H1 (cell line): ENCODE data around the gene MYO1D. TPM values are rescaled to one million over a fixed set of nuclear protein-coding genes. Genes with fewer than 3 reads are reported as not detected.

Experiments used
- CTCF ChIA-PET: fragments of 300-600 bp; sonication (Branson Sonifier 250); formaldehyde crosslinking; loops from one replicate; lab custom pipeline; 2021; ENCODE audit not compliant: partially characterized antibody; lab: Charles Lee
- POLR2A ChIA-PET: fragments of 300-600 bp; sonication (Branson Sonifier 250); formaldehyde crosslinking; loops from one replicate; lab custom pipeline; 2021; ENCODE audit warnings: inconsistent platforms; ENCODE audit not compliant: partially characterized antibody; lab: Charles Lee
- DNase-seq, 2 experiments: peaks; one replicate each; pipeline versions ENCODE4 v3.0.0 to v3.0.0-alpha.2; 2010 to 2022; ENCODE audit warnings: low spot score in 2 of 2, low read depth in 1 of 2, mixed read lengths in 1 of 2
- FAIRE-seq: peaks from 2 replicates; lab custom pipeline; 2011; peaks lifted over from hg19 to GRCh38; lab: Jason Lieb, UNC
- H2AFZ ChIP-seq: 2 replicates; pipeline ENCODE4 v1.8.1; 2012; ENCODE audit warnings: low read length, inconsistent platforms
- H2AK5ac ChIP-seq: 2 replicates; pipeline ENCODE4 v1.6.1; 2013; ENCODE audit warnings: low read depth, low read length
- H2BK120ac ChIP-seq: replicated peaks from 2 replicates; pipeline ENCODE3; 2013; ENCODE audit warnings: low read depth, low read length, inconsistent platforms
- H2BK12ac ChIP-seq: 2 replicates; pipeline ENCODE4 v1.6.1; 2013; ENCODE audit warnings: low read depth, low read length
- H2BK15ac ChIP-seq: 2 replicates; pipeline ENCODE4 v1.6.1; 2013; ENCODE audit warnings: low read length
- H2BK20ac ChIP-seq: 2 replicates; pipeline ENCODE4 v1.6.1; 2013; ENCODE audit warnings: low read length
- H2BK5ac ChIP-seq: 2 replicates; pipeline ENCODE4 v1.6.1; 2013; ENCODE audit warnings: low read depth, low read length
- H3K14ac ChIP-seq: 2 replicates; pipeline ENCODE4 v1.6.1; 2013; ENCODE audit warnings: inconsistent platforms; ENCODE audit not compliant: insufficient read length
- H3K18ac ChIP-seq: 2 replicates; pipeline ENCODE4 v1.6.1; 2013; ENCODE audit warnings: low read length; ENCODE audit errors: extremely low read depth
- H3K23ac ChIP-seq: 2 replicates; pipeline ENCODE4 v1.6.1; 2013; ENCODE audit warnings: inconsistent platforms; ENCODE audit not compliant: insufficient read length
- H3K23me2 ChIP-seq: 2 replicates; pipeline ENCODE4 v1.6.1; 2013; ENCODE audit warnings: low read depth, low read length
- H3K27ac ChIP-seq: 2 replicates; pipeline ENCODE4 v1.6.1; 2011; ENCODE audit warnings: low read depth, low read length, inconsistent platforms
- H3K27me3 ChIP-seq, 4 experiments: replicated peaks in 1 of 4; 1 replicate in 1 of 4; 2 replicates in 3 of 4; pipeline versions ENCODE4 v1.6.1 to v1.8.1; 2011 to 2013; ENCODE audit warnings: low read length in 3 of 4, mild to moderate bottlenecking in 3 of 4, inconsistent platforms in 2 of 4, mixed read lengths in 2 of 4, moderate library complexity in 1 of 4; ENCODE audit not compliant: control insufficient read depth in 3 of 4, insufficient read depth in 3 of 4; ENCODE audit errors: extremely low read depth in 1 of 4
- H3K36me3 ChIP-seq, 4 experiments: 2 replicates each; pipeline versions ENCODE4 v1.6.1 to v1.8.1; 2011 to 2013; ENCODE audit warnings: mild to moderate bottlenecking in 4 of 4, low read length in 3 of 4, moderate library complexity in 2 of 4, control low read depth in 1 of 4, inconsistent platforms in 1 of 4; ENCODE audit not compliant: insufficient read depth in 4 of 4, control insufficient read depth in 2 of 4
- H3K4ac ChIP-seq: replicated peaks from 2 replicates; pipeline ENCODE3; 2013; ENCODE audit warnings: low read length, low read depth, mixed read lengths, inconsistent platforms; ENCODE audit not compliant: insufficient read length
- H3K4me1 ChIP-seq, 4 experiments: replicated peaks in 1 of 4; 1 replicate in 1 of 4; 2 replicates in 3 of 4; pipeline versions ENCODE4 v1.6.1 to v1.8.1; 2011 to 2013; ENCODE audit warnings: low read length in 3 of 4, inconsistent platforms in 2 of 4, mixed read lengths in 1 of 4; ENCODE audit not compliant: insufficient read depth in 4 of 4, control insufficient read depth in 3 of 4
- H3K4me2 ChIP-seq, 2 experiments: 2 replicates each; pipeline versions ENCODE4 v1.6.1 to v1.8.1; 2011 to 2013; ENCODE audit warnings: low read depth in 2 of 2, low read length in 2 of 2, control low read depth in 1 of 2, inconsistent platforms in 1 of 2, mild to moderate bottlenecking in 1 of 2; ENCODE audit not compliant: insufficient read depth in 1 of 2
- H3K4me3 ChIP-seq, 4 experiments: fragments of 200-600, 300-600 bp in 1 of 4; sonication (generic), shearing (Covaris generic), sonication (Bioruptor Twin) in 1 of 4; 2 replicates each; pipeline versions ENCODE4 v1.5.1 to v1.8.1; 2011 to 2016; ENCODE audit warnings: low read length in 4 of 4, low read depth in 3 of 4, control low read depth in 2 of 4, inconsistent platforms in 2 of 4, mild to moderate bottlenecking in 2 of 4, mixed read lengths in 1 of 4, moderate library complexity in 1 of 4; ENCODE audit not compliant: insufficient read depth in 2 of 4; ENCODE audit errors: extremely low read depth in 1 of 4
- H3K56ac ChIP-seq: replicated peaks from 2 replicates; pipeline ENCODE3; 2013; ENCODE audit warnings: low read depth, mild to moderate bottlenecking, mixed read lengths, low read length, inconsistent platforms; ENCODE audit not compliant: insufficient read length
- H3K79me1 ChIP-seq: 2 replicates; pipeline ENCODE4 v1.6.1; 2013; ENCODE audit warnings: low read depth, low read length, control low read depth
- H3K79me2 ChIP-seq, 2 experiments: 2 replicates each; pipeline versions ENCODE4 v1.6.1 to v1.8.1; 2012 to 2013; ENCODE audit warnings: low read length in 2 of 2, mild to moderate bottlenecking in 2 of 2, inconsistent platforms in 1 of 2; ENCODE audit not compliant: insufficient read depth in 2 of 2, control insufficient read depth in 1 of 2
- H3K9ac ChIP-seq, 4 experiments: replicated peaks in 1 of 4; 1 replicate in 1 of 4; 2 replicates in 3 of 4; pipeline versions ENCODE4 v1.6.1 to v1.8.1; 2011 to 2013; ENCODE audit warnings: low read depth in 3 of 4, low read length in 3 of 4, control low read depth in 2 of 4, mild to moderate bottlenecking in 2 of 4, moderate library complexity in 2 of 4, inconsistent platforms in 1 of 4; ENCODE audit errors: extremely low read depth in 1 of 4
- H3K9me3 ChIP-seq, 2 experiments: 2 replicates each; pipeline versions ENCODE4 v1.6.1 to v1.8.1; 2012 to 2013; ENCODE audit warnings: mild to moderate bottlenecking in 2 of 2, moderate library complexity in 2 of 2, control low read depth in 1 of 2, inconsistent platforms in 1 of 2, low read depth in 1 of 2, low read length in 1 of 2, mixed read lengths in 1 of 2; ENCODE audit not compliant: insufficient read depth in 2 of 2
- H4K20me1 ChIP-seq, 2 experiments: replicated peaks in 1 of 2; 2 replicates each; pipeline versions ENCODE3 to v1.8.1; 2011 to 2013; ENCODE audit warnings: inconsistent platforms in 2 of 2, low read length in 2 of 2, mild to moderate bottlenecking in 1 of 2; ENCODE audit not compliant: insufficient read depth in 2 of 2, control insufficient read depth in 1 of 2
- H4K5ac ChIP-seq: 2 replicates; pipeline ENCODE4 v1.6.1; 2013; ENCODE audit warnings: low read length, low read depth, mixed read lengths, inconsistent platforms; ENCODE audit not compliant: insufficient read length
- H4K8ac ChIP-seq: 2 replicates; pipeline ENCODE4 v1.8.0; 2013; ENCODE audit warnings: mild to moderate bottlenecking, moderate library complexity, low read length, inconsistent platforms; ENCODE audit not compliant: insufficient read depth; ENCODE audit errors: extremely low read depth
- H4K91ac ChIP-seq: replicated peaks from 2 replicates; pipeline ENCODE3; 2013; ENCODE audit warnings: low read length, mixed read lengths, inconsistent platforms; ENCODE audit not compliant: insufficient read length
- ASH2L ChIP-seq: fragments of 200-600, 300-600 bp; sonication (generic); IDR thresholded peaks from one replicate; pipeline ENCODE4 v1.7.1; 2017; ENCODE audit warnings: low read length
- ATF2 ChIP-seq: IDR thresholded peaks from 2 replicates; pipeline ENCODE4 v1.6.1; 2012; ENCODE audit warnings: low read length, inconsistent platforms
- BACH1 ChIP-seq: IDR thresholded peaks from 2 replicates; pipeline ENCODE4 v1.6.1; 2012; ENCODE audit warnings: low read length, improper control_type of control experiment
- BCL11A ChIP-seq, 2 experiments: IDR thresholded peaks; one replicate each; pipeline ENCODE4 v1.6.1; 2011; ENCODE audit warnings: low read depth in 2 of 2, low read length in 2 of 2, mild to moderate bottlenecking in 2 of 2
- CHD1 ChIP-seq: IDR thresholded peaks from 2 replicates; pipeline ENCODE4 v1.6.1; 2012; ENCODE audit warnings: low read depth, low read length, improper control_type of control experiment
- GTF2F1 ChIP-seq: IDR thresholded peaks from 2 replicates; pipeline ENCODE4 v1.6.1; 2012; ENCODE audit warnings: low read depth, low read length, improper control_type of control experiment, borderline replicate concordance
- KDM1A ChIP-seq: fragments of 200-600, 300-600 bp; sonication (generic); IDR thresholded peaks from 2 replicates; pipeline ENCODE4 v1.7.1; 2016; ENCODE audit warnings: mild to moderate bottlenecking, low read length, borderline replicate concordance
- MAX ChIP-seq: IDR thresholded peaks from 2 replicates; pipeline ENCODE4 v1.6.1; 2012; ENCODE audit warnings: inconsistent platforms
- PHF8 ChIP-seq: fragments of 200-600 bp; sonication (generic); conservative IDR thresholded peaks from 2 replicates; pipeline ENCODE4 v1.7.1; 2012; ENCODE audit warnings: low read depth, mild to moderate bottlenecking, inconsistent platforms, low read length, moderate library complexity
- RFX5 ChIP-seq: IDR thresholded peaks from 2 replicates; pipeline ENCODE4 v1.6.1; 2011; ENCODE audit warnings: low read depth, low read length, improper control_type of control experiment, borderline replicate concordance
- TBP ChIP-seq: IDR thresholded peaks from 2 replicates; pipeline ENCODE4 v1.6.1; 2011; ENCODE audit warnings: low read depth, low read length, improper control_type of control experiment
- TEAD4 ChIP-seq: IDR thresholded peaks from 2 replicates; pipeline ENCODE4 v1.6.1; 2012; ENCODE audit warnings: low read depth, low read length, inconsistent platforms, mixed read lengths
- WGBS, 2 experiments: shearing (Covaris generic) in 1 of 2; methylation state at CpG; one replicate each; pipeline versions ENCODE4 v1.1.6 to v1.1.7; 2013 to 2015; ENCODE audit warnings: low lambda C conversion rate in 2 of 2, mixed read lengths in 2 of 2, inconsistent platforms in 1 of 2, low coverage in 1 of 2, missing lambda C conversion rate in 1 of 2; ENCODE audit not compliant: insufficient replicate concordance in 2 of 2, insufficient coverage in 1 of 2, insufficient read length in 1 of 2; ENCODE audit errors: extremely low coverage in 1 of 2, missing lambda C conversion rate in 1 of 2; 5-methylcytosine and 5-hydroxymethylcytosine counted together
- polyA plus RNA-seq, 7 experiments: library from polyadenylated mRNA; depleted of rRNA in 3 of 7; stranded (reverse) in 5 of 7; unstranded in 2 of 7; fragments of >200 nt in 5 of 7; fragments of 200-250 nt in 2 of 7; gene quantifications; 1 replicate in 5 of 7; 2 replicates in 1 of 7; 4 replicates in 1 of 7; pipeline versions ENCODE4 v1.2.1 to v1.2.3, GENCODE V29; 2011 to 2013; ENCODE audit warnings: missing spikeins in 2 of 7, mixed read lengths in 2 of 7
- total RNA-seq: library from RNA; stranded (reverse); fragmentation: NEBNext Ultra II Directional; extraction: Animal tissue kit (Norgen Biotek cat#: 25700); gene quantifications from 2 replicates; pipeline ENCODE4 v1.2.1, GENCODE V29; 2021

Gene MYO1D
- total and polyA plus RNA-seq, 2 of the 8 experiments (the other 6 are each of a cell fraction or from before 2014, with no cell fraction given), result 6.5 to 25.4 TPM

- H2BK20ac ChIP-seq, result no peak overlapping the region
- no peak overlapping the region for H3K23ac ChIP-seq
- H4K91ac ChIP-seq, result no peak overlapping the region
- H3K23me2 ChIP-seq, result peaks cover 2% of the 10 kb centered on the region; the same call in 1 of the 2 replicates
- no peak overlapping the region for H4K5ac ChIP-seq
- H3K27me3 ChIP-seq, result no peaks in the 10 kb centered on the region
- ChIA-PET POLR2A (no interaction called here), CTCF (interaction anchor here (0.6 to 5.4 kb wide), 10 partner anchors 17 to 348 kb away, joined by 3 to 47 read pairs (median 5); partner anchors contain the start of gene MYO1D)
- H2AK5ac ChIP-seq, result no peak overlapping the region
- H2BK12ac ChIP-seq, result no peak overlapping the region
- no peak overlapping the region for H4K8ac ChIP-seq
- H3K9me3 ChIP-seq, result no peaks in the 10 kb centered on the region
- H3K56ac ChIP-seq, result no peak overlapping the region
- no peaks in the 10 kb centered on the region for H3K36me3 ChIP-seq
- no peaks in the 10 kb centered on the region for H3K79me1 ChIP-seq
- no peak overlapping the region for H2BK5ac ChIP-seq
- peak overlapping the region; percentile 96 for H2AFZ ChIP-seq
- H3K4me1 ChIP-seq, result peaks cover 0 to 4% (median 3%) of the 10 kb centered on the region in 4 experiments; a peak in 3 of 7 replicates
- no peak for FAIRE-seq
- H3K14ac ChIP-seq, result no peak overlapping the region
- 71% methylated on average over 10 of the region's 10 CpGs; no CpG with 5 or more reads in 1 of the 2 experiments for WGBS, 2 experiments
- no peaks in the 10 kb centered on the region for H3K79me2 ChIP-seq
- H2BK120ac ChIP-seq, result no peak overlapping the region
- no peak overlapping the region for H2BK15ac ChIP-seq
- no peak overlapping the region for H3K4ac ChIP-seq
- no peak overlapping the region for H3K4me3 ChIP-seq
- H3K4me2 ChIP-seq, result no peak overlapping the region
- no peak for DNase-seq
- H3K9ac ChIP-seq, result no peak overlapping the region
- no peaks in the 10 kb centered on the region for H4K20me1 ChIP-seq
- H3K18ac ChIP-seq, result no peak overlapping the region
- no peak overlapping the region for H3K27ac ChIP-seq
- no peak for TF ChIP-seq ATF2
- no peak for TF ChIP-seq TEAD4
- no peak for TF ChIP-seq TBP
- no peak for TF ChIP-seq BCL11A (IDR thresholded peaks at IDR 0.05; ENCODE audit: low read depth in 2 of 2, low read length in 2 of 2)
- TF ChIP-seq PHF8, result no peak
- no peak for TF ChIP-seq RFX5
- TF ChIP-seq ASH2L, result no peak
- TF ChIP-seq KDM1A, result no peak
- no peak for TF ChIP-seq CHD1
- no peak for TF ChIP-seq GTF2F1
- TF ChIP-seq MAX, result no peak
- no peak for TF ChIP-seq BACH1
Measured at GRCh38 chr17:32912218-32912897, 35.4 kb upstream of the MYO1D start.
